ENCODE data around the gene GTF3A. TPM values are rescaled to one million over a fixed set of nuclear protein-coding genes. Genes with fewer than 3 reads are reported as not detected.

Gene GTF3A
- total and polyA plus RNA-seq, 9 of the 15 experiments (the other 6 are each of a cell fraction or from before 2014, with no cell fraction given): 47.5 to 303 (median 174) TPM

- intact Hi-C loops (cut with micrococcal nuclease) (no loop called here), in situ Hi-C loops (cut with MboI) (no loop called here)
- H3K27ac ChIP-seq (ENCODE audit: extremely low read depth, low read depth, low read length): no peak overlapping the region
- H3K79me2 ChIP-seq (ENCODE audit: control insufficient read depth, insufficient read depth, low read length): peaks cover 24% of the 10 kb centered on the region
- TF ChIP-seq DLX4 (CRISPR knock-in tag; IDR thresholded peaks at IDR 0.05): no peak
- TF ChIP-seq PHB2 (IDR thresholded peaks at IDR 0.05; ENCODE audit: low read depth): no peak
- no peak for TF ChIP-seq FOXK1 (CRISPR knock-in tag; IDR thresholded peaks at IDR 0.05; ENCODE audit: borderline replicate concordance)
- TF ChIP-seq PTTG1 (tag; IDR thresholded peaks at IDR 0.05; ENCODE audit: low read depth): no peak
- TF ChIP-seq ZNF551 (CRISPR knock-in tag; IDR thresholded peaks at IDR 0.05): no peak
- no peak for TF ChIP-seq ASH1L (IDR thresholded peaks at IDR 0.05; ENCODE audit: borderline replicate concordance, low read depth, partially characterized antibody)
- no peak for TF ChIP-seq SAP30 (IDR thresholded peaks at IDR 0.05; ENCODE audit: borderline replicate concordance, insufficient read depth, low read depth, low read length, poor library complexity, severe bottlenecking)
- TF ChIP-seq TFAM (CRISPR knock-in tag; conservative IDR thresholded peaks at IDR 0.05): no peak
- no peak for TF ChIP-seq ESRRB (CRISPR knock-in tag; IDR thresholded peaks at IDR 0.05; ENCODE audit: borderline replicate concordance)
- no peak for TF ChIP-seq ZNF644 (tag; IDR thresholded peaks at IDR 0.05; ENCODE audit: low read depth)
- ChIA-PET CTCF (ENCODE audit: low intra/inter-chr PET ratio) (no interaction called here), POLR2A (interaction anchor here (0.6 to 0.7 kb wide), 3 partner anchors 11 to 22 kb away, joined by 3 to 4 read pairs (median 3); no protein-coding TSS in a partner anchor)
- no peak overlapping the region for H3K4me3 ChIP-seq
- H2AFZ ChIP-seq (ENCODE audit: low read depth, low read length): no peak overlapping the region
- no peak for ATAC-seq
- H3K4me1 ChIP-seq (replicated peaks in 1 of 2; ENCODE audit: control insufficient read depth in 2 of 2, insufficient read depth in 2 of 2, low read length in 2 of 2): peaks cover 9 to 12% of the 10 kb centered on the region in 2 experiments
- 99% methylated on average over 10 of the region's 12 CpGs for WGBS (ENCODE audit: insufficient coverage, low coverage, missing lambda C conversion rate)
- BruUV-seq (replicated peaks): no TSS peak
- peaks cover 7% of the 10 kb centered on the region; the same call in 1 of the 2 replicates for H4K20me1 ChIP-seq (replicated peaks; ENCODE audit: control insufficient read depth, insufficient read depth, low read length)
- no peak for DNase-seq (ENCODE audit: extremely low read depth in 1 of 4, low spot score in 3 of 4)
- no peak overlapping the region for H3K4me2 ChIP-seq (ENCODE audit: insufficient read depth, low read length)
- H3K27me3 ChIP-seq (ENCODE audit: control insufficient read depth in 2 of 2, insufficient read depth in 2 of 2, low read length in 2 of 2): no peaks in the 10 kb centered on the region
- no peak for FAIRE-seq
- no peak overlapping the region for H3K9ac ChIP-seq (ENCODE audit: insufficient read depth in 1 of 2, low read depth in 2 of 2, low read length in 2 of 2)
- H3K9me3 ChIP-seq (replicated peaks; ENCODE audit: control insufficient read depth, insufficient read depth, low read depth, low read length): no peaks in the 10 kb centered on the region
- peaks cover 87% of the 10 kb centered on the region for H3K36me3 ChIP-seq (ENCODE audit: control insufficient read depth, insufficient read depth, low read length)
- no peaks in the 10 kb centered on the region for H3K9me1 ChIP-seq (ENCODE audit: control insufficient read depth, insufficient read depth, low read length)
These were observed 8.3 kb downstream of the GTF3A start for GRCh38 chr13:27432611-27433210.

All from K562 (cell line).